Measurements from ENCODE around the gene NKX6-2. TPM values are rescaled to one million over a fixed set of nuclear protein-coding genes. Genes with fewer than 3 reads are reported as not detected.

NKX6-2 gene
- total RNA-seq, 6 experiments from 2014 or later, result not detected

- Mint-ChIP-seq H3K27me3 (ENCODE audit: insufficient read depth) (no peaks in the 10 kb centered on the region; the same call in 1 of the 2 replicates), H3K27ac (no peak overlapping the region), H3K9me3 (no peaks in the 10 kb centered on the region), H3K4me1 (ENCODE audit: low read depth) (peaks cover 9% of the 10 kb centered on the region), H3K4me3 (no peak overlapping the region), H3K36me3 (ENCODE audit: low read depth) (0 out of 2 replicates have a peak, but pooled peaks cover 6% of the 10 kb centered on the region)
- no peak for TF ChIP-seq CTCF (IDR thresholded peaks at IDR 0.05)
- DNase-seq, result no peak
These were observed 45.4 kb downstream of the NKX6-2 start for GRCh38 chr10:132740588-132740987.

GRCh38 chr10:132739225-132739613 lies 46.7 kb downstream of the NKX6-2 start:
- H3K4me3 Mint-ChIP-seq, result no peak overlapping the region
- no peak for TF ChIP-seq CTCF (IDR thresholded peaks at IDR 0.05)
- 0 out of 2 replicates have a peak, but pooled peaks cover 6% of the 10 kb centered on the region for H3K36me3 Mint-ChIP-seq (ENCODE audit: low read depth)
- peaks cover 9% of the 10 kb centered on the region for H3K4me1 Mint-ChIP-seq (ENCODE audit: low read depth)
- H3K27me3 Mint-ChIP-seq (ENCODE audit: insufficient read depth), result peaks cover 1% of the 10 kb centered on the region; the same call in 1 of the 2 replicates
- H3K27ac Mint-ChIP-seq, result no peak overlapping the region
- no peak for DNase-seq
- H3K9me3 Mint-ChIP-seq, result no peaks in the 10 kb centered on the region

GRCh38 chr10:132738454-132739224 lies 47.3 kb downstream of the NKX6-2 start:
- no peak overlapping the region for H3K27ac Mint-ChIP-seq
- peaks cover 5% of the 10 kb centered on the region for H3K4me1 Mint-ChIP-seq (ENCODE audit: low read depth)
- H3K36me3 Mint-ChIP-seq (ENCODE audit: low read depth), result 0 out of 2 replicates have a peak, but pooled peaks cover 6% of the 10 kb centered on the region
- no peak for DNase-seq
- TF ChIP-seq CTCF (IDR thresholded peaks at IDR 0.05), result no peak
- H3K27me3 Mint-ChIP-seq (ENCODE audit: insufficient read depth), result peaks cover 1% of the 10 kb centered on the region; the same call in 1 of the 2 replicates
- H3K9me3 Mint-ChIP-seq, result no peaks in the 10 kb centered on the region
- H3K4me3 Mint-ChIP-seq, result no peak overlapping the region; the same call in 1 of the 2 replicates

GRCh38 chr10:132737390-132738048 lies 48.4 kb downstream of the NKX6-2 start:
- Mint-ChIP-seq H3K9me3 (no peaks in the 10 kb centered on the region), H3K36me3 (ENCODE audit: low read depth) (0 out of 2 replicates have a peak, but pooled peaks cover 6% of the 10 kb centered on the region), H3K27me3 (ENCODE audit: insufficient read depth) (peaks cover 1% of the 10 kb centered on the region; the same call in 1 of the 2 replicates), H3K27ac (no peak overlapping the region), H3K4me3 (no peak overlapping the region), H3K4me1 (ENCODE audit: low read depth) (no peaks in the 10 kb centered on the region)
- DNase-seq, result no peak
- no peak for TF ChIP-seq CTCF (IDR thresholded peaks at IDR 0.05)

- DNase-seq, result no peak
- Mint-ChIP-seq H3K4me3 (no peak overlapping the region), H3K36me3 (ENCODE audit: low read depth) (0 out of 2 replicates have a peak, but pooled peaks cover 6% of the 10 kb centered on the region), H3K4me1 (ENCODE audit: low read depth) (no peaks in the 10 kb centered on the region), H3K27ac (no peak overlapping the region), H3K9me3 (no peaks in the 10 kb centered on the region), H3K27me3 (ENCODE audit: insufficient read depth) (peaks cover 1% of the 10 kb centered on the region; the same call in 1 of the 2 replicates)
- no peak for TF ChIP-seq CTCF (IDR thresholded peaks at IDR 0.05)
These were observed 50.0 kb downstream of the NKX6-2 start for GRCh38 chr10:132735923-132736391.

Measured in HFFc6 (cell line).